HEK293T (cell line): ENCODE results near the gene FAM114A1.

ENCODE experiments used
- CTCF ChIA-PET: fragments of 350-600 bp; formaldehyde crosslinking; extraction: SDS; loops from one replicate; lab custom pipeline; 2021; ENCODE audit warnings: antibody characterized with exemption, inconsistent platforms; lab: Yijun Ruan, JAX
- POLR2A ChIA-PET: fragments of 350-600 bp; formaldehyde crosslinking; extraction: SDS; loops from one replicate; lab custom pipeline; 2020; ENCODE audit warnings: antibody characterized with exemption, inconsistent platforms; lab: Yijun Ruan, JAX
- DNase-seq: peaks from one replicate; pipeline ENCODE4 v3.0.0; 2012; ENCODE audit warnings: mixed read lengths; ENCODE audit errors: extremely low spot score
- ARNT ChIP-seq: fragments of 450-650 bp; IDR thresholded peaks from 2 replicates; pipeline ENCODE4 v1.6.1; 2017; ENCODE audit warnings: mild to moderate bottlenecking
- BHLHE40 ChIP-seq: fragments of 450-650 bp; IDR thresholded peaks from 2 replicates; pipeline ENCODE4 v1.6.1; 2016; ENCODE audit warnings: mild to moderate bottlenecking, moderate library complexity, borderline replicate concordance
- CTBP1 ChIP-seq: fragments of 450-650 bp; IDR thresholded peaks from 2 replicates; pipeline ENCODE4 v1.6.1; 2016; ENCODE audit warnings: borderline replicate concordance
- ELF4 ChIP-seq: fragments of 450-650 bp; IDR thresholded peaks from 2 replicates; pipeline ENCODE4 v1.6.1; 2017; ENCODE audit warnings: antibody characterized with exemption
- FOXA1 ChIP-seq: fragments of 450-650 bp; IDR thresholded peaks from 2 replicates; pipeline ENCODE4 v1.6.1; 2016; ENCODE audit warnings: mild to moderate bottlenecking
- FOXK2 ChIP-seq: fragments of 450-650 bp; IDR thresholded peaks from 2 replicates; pipeline ENCODE4 v1.6.1; 2016; ENCODE audit warnings: mild to moderate bottlenecking
- FOXM1 ChIP-seq: fragments of 450-650 bp; IDR thresholded peaks from 2 replicates; pipeline ENCODE4 v1.6.1; 2017; ENCODE audit warnings: mild to moderate bottlenecking, borderline replicate concordance
- HDGF ChIP-seq: fragments of 450-650 bp; IDR thresholded peaks from 2 replicates; pipeline ENCODE4 v1.6.1; 2017; ENCODE audit warnings: antibody characterized with exemption, borderline replicate concordance
- L3MBTL2 ChIP-seq: fragments of 450-650 bp; conservative IDR thresholded peaks from 2 replicates; pipeline ENCODE4 v1.6.1; 2016; ENCODE audit warnings: mild to moderate bottlenecking
- LEF1 ChIP-seq: fragments of 450-650 bp; IDR thresholded peaks from 2 replicates; pipeline ENCODE4 v1.6.1; 2017; ENCODE audit warnings: mild to moderate bottlenecking, borderline replicate concordance
- NFRKB ChIP-seq: fragments of 450-650 bp; IDR thresholded peaks from 2 replicates; pipeline ENCODE4 v1.6.1; 2016; ENCODE audit warnings: mild to moderate bottlenecking, moderate library complexity
- SP1 ChIP-seq: fragments of 450-650 bp; IDR thresholded peaks from 2 replicates; pipeline ENCODE4 v1.6.1; 2017
- SUZ12 ChIP-seq: fragments of 450-650 bp; IDR thresholded peaks from 2 replicates; pipeline ENCODE4 v1.6.1; 2016; ENCODE audit warnings: mild to moderate bottlenecking
- TARDBP ChIP-seq: fragments of 450-650 bp; IDR thresholded peaks from 2 replicates; pipeline ENCODE4 v1.6.1; 2016
- ZNF384 ChIP-seq: fragments of 450-650 bp; IDR thresholded peaks from 2 replicates; pipeline ENCODE4 v1.6.1; 2016
- TF ChIP-seq, protein P1 (sequence below): fragments of 450-650 bp; IDR thresholded peaks from 2 replicates; pipeline ENCODE4 v1.6.1; 2016

FAM114A1 gene

GRCh38 chr4:38950734-38951133, 83.1 kb downstream of the FAM114A1 start:
- TF ChIP-seq TARDBP (no peak), BHLHE40 (no peak), SUZ12 (no peak)
- no peak for DNase-seq
- ChIA-PET POLR2A (no interaction called here), CTCF (no interaction called here)

DNA sequence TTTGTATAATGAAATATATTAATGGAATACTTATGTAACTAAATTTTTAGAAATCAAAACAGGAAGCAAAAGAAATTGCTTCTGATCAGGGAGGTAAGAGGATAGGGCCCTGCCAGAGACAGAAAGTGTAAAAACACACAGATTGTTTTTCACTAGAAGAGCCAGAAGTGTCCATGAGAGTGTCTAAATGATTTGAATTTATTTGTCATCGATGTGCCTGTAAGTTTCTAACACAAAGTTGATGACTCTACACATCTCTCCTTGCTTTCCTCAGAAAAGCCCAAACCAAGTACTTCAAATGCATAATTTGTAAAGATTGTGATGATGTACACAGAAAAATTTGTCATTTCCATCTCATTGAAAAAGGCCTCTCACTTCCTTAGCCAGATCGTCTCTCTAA, 84.0 kb downstream of the FAM114A1 start:
- TF ChIP-seq FOXK2 (no peak), BHLHE40 (no peak), L3MBTL2 (no peak), SUZ12 (no peak), FOXA1 (no peak), ZNF384 (no peak), ARNT (no peak)
- CTCF ChIA-PET = no interaction called here
- POLR2A ChIA-PET = no interaction called here
- no peak for DNase-seq

DNA sequence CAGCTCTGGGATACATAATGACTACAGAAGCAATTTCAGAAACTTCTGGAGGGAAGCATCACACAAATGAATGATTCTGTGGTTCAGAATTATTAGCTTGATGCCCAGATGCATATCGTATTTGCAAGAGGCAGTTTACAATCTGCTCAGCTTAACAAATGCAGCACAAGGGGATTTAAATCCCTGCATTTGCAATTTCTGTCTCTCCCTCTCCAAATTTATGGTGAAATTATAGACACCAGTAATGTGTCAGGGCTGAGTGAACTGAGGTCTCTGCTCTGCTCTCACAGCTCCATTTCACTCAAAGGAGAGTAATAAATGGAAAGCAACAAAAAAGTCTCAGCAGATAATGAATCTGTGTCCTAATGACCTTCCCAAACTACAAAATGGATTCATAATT, 84.4 kb downstream of the FAM114A1 start:
- POLR2A ChIA-PET = no interaction called here
- DNase-seq = no peak
- TF ChIP-seq CTBP1 (no peak), ELF4 (no peak), FOXK2 (no peak), HDGF (no peak), ZNF384 (no peak), L3MBTL2 (no peak), FOXA1 (no peak), BHLHE40 (no peak), TARDBP (no peak), NFRKB (no peak), ARNT (no peak), SP1 (no peak)
- TF ChIP-seq, protein P1, sequence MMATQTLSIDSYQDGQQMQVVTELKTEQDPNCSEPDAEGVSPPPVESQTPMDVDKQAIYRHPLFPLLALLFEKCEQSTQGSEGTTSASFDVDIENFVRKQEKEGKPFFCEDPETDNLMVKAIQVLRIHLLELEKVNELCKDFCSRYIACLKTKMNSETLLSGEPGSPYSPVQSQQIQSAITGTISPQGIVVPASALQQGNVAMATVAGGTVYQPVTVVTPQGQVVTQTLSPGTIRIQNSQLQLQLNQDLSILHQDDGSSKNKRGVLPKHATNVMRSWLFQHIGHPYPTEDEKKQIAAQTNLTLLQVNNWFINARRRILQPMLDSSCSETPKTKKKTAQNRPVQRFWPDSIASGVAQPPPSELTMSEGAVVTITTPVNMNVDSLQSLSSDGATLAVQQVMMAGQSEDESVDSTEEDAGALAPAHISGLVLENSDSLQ = no peak
- CTCF ChIA-PET = no interaction called here

DNA sequence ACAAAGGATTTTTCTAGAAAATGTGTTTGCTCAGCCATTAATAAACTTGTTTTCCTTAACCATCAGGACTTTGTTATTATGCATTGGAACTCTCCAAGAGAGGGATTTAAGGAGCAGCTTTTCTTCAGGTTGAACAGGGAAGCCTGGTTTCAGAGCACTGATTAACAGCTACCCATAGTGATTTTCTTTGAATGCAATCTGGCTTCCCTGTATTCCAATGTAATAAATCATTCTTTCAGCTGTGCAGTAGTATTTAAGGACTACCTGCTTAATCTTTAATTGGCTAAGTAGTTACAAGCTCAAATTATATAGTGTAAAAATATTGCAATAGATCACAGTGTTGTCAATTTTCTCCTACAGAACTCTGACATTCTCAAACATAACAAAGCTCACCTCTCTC, 87.1 kb downstream of the FAM114A1 start:
- POLR2A ChIA-PET = no interaction called here
- TF ChIP-seq ELF4 = no peak
- TF ChIP-seq SP1 = no peak
- TF ChIP-seq NFRKB = no peak
- TF ChIP-seq, protein P1 = no peak
- no peak for TF ChIP-seq HDGF
- no peak for TF ChIP-seq CTBP1
- DNase-seq = no peak
- CTCF ChIA-PET = no interaction called here

DNA sequence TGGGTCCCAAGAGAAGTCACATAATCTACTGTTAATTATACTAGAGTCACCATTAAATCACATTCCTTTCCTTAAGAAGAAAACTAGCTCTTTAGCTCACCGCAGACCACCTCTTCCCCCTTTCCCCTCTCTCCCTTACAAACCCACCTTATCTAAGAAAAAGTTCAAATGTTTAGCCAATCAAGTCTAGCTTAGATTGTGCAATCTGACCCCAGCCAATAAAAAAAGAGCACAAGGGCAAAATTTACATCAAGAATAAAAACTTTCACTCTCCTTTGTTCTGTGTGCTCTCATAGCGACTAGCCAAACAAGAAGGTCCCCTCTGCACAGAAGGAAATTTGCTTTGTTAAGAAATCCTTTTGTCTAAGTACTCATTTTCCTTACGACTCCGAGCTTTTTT, 88.4 kb downstream of the FAM114A1 start:
- POLR2A ChIA-PET = no interaction called here
- DNase-seq = no peak
- CTCF ChIA-PET = no interaction called here
- TF ChIP-seq HDGF (no peak), BHLHE40 (no peak), TARDBP (no peak), FOXM1 (no peak), ELF4 (no peak), SUZ12 (no peak), LEF1 (no peak), CTBP1 (no peak), FOXA1 (no peak), ZNF384 (no peak), L3MBTL2 (no peak), NFRKB (no peak), SP1 (no peak), ARNT (no peak)
- TF ChIP-seq, protein P1 = no peak

DNA sequence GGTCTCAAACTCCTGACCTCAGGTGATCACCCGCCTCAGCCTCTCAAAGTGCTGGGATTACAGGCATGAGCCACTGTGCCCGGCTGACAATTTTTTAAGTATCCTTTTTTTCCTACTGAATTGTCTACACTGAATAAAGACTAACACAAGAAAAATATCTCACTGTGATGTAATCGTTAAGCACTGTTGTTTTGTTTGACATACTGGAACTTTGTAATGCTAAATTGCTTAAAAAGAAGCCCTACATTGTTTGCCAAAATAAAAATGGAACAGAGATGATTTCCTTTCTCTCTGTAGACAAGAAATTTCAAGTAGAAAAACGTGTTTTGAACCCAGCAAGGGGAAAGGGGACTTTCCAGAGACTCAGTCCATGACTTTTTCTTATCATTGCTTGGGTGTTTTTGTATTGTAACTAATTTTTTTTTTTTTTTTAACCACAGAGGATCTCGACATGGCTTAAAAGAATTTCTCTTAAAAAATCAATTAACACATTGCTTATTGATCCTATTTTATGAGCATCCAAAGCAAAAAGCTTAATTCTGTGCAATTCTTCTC, 89.7 kb downstream of the FAM114A1 start:
- ChIA-PET CTCF (no interaction called here), POLR2A (no interaction called here)
- DNase-seq = no peak
- TF ChIP-seq ZNF384 = no peak
- TF ChIP-seq FOXA1 = no peak

DNA sequence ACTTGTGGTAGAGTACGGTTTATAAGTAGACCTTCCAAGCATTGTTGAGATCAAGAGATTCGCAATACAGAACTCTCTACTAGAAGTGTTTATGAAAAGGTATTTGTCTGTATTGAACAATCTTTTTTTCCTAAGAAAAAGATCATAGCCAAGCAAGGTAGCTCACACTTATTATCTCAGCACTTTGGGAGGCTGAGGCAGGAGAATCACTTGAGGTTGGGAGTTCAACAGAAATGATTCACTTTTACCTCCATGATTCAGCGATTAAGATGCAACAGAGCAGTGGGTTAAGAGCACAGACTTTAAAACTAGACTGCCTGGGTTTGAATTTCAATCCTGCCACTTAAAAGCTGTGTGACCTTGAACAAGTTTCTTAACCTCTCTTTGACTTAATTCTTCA, 90.3 kb downstream of the FAM114A1 start:
- TF ChIP-seq LEF1 = no peak
- no peak for TF ChIP-seq ARNT
- TF ChIP-seq ZNF384 = no peak
- no peak for TF ChIP-seq FOXA1
- ChIA-PET POLR2A (no interaction called here), CTCF (no interaction called here)
- no peak for DNase-seq
